ENCODE results near the gene MAN2A2.

Gene MAN2A2

DNA sequence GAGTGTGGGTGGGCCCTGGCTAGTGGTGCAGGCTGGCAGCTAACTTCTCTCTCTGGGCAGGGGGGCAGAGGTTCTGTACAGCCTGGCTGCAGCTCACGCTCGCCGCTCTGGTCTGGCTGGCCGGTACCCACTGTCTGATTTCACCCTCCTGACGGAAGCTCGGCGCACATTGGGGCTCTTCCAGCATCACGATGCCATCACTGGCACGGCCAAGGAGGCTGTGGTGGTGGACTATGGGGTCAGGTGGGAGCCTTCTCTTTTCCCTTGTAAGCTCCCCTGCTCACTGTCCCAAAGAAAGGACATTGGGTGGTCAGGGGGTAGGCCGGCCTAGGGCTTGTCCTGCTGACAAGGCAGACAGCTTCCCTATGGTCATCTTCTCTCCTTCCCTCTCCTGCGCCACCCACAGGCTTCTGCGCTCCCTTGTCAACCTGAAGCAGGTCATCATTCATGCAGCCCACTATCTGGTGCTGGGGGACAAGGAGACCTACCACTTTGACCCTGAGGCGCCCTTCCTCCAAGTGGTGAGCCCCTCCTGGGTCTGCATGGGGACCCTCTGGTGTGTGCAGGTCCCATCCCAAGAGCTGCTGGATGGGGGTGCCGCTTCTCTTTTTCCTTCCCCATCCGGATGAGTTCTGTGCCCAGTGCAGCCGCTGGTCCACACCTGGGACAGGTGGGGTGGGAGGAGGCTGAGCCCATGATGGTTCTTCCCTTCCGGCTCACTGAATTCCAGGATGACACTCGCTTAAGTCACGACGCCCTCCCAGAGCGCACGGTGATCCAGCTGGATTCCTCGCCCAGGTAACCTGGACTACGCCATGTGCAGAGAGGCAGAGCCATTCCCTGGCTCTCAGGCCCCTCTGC lies 7.6 kb downstream of the MAN2A2 start:
- H3K4me3 ChIP-seq (ENCODE audit: low read depth, low read length) = no peak overlapping the region
- no peak for DNase-seq (ENCODE audit: low read depth)
- TF ChIP-seq, protein P1, sequence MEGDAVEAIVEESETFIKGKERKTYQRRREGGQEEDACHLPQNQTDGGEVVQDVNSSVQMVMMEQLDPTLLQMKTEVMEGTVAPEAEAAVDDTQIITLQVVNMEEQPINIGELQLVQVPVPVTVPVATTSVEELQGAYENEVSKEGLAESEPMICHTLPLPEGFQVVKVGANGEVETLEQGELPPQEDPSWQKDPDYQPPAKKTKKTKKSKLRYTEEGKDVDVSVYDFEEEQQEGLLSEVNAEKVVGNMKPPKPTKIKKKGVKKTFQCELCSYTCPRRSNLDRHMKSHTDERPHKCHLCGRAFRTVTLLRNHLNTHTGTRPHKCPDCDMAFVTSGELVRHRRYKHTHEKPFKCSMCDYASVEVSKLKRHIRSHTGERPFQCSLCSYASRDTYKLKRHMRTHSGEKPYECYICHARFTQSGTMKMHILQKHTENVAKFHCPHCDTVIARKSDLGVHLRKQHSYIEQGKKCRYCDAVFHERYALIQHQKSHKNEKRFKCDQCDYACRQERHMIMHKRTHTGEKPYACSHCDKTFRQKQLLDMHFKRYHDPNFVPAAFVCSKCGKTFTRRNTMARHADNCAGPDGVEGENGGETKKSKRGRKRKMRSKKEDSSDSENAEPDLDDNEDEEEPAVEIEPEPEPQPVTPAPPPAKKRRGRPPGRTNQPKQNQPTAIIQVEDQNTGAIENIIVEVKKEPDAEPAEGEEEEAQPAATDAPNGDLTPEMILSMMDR (IDR thresholded peaks at IDR 0.05; ENCODE audit: control insufficient read depth, extremely low read depth, insufficient read depth) = no peak

GRCh38 chr15:90911302-90911623 lies 8.2 kb downstream of the MAN2A2 start:
- TF ChIP-seq, protein P1 (IDR thresholded peaks at IDR 0.05; ENCODE audit: control insufficient read depth, extremely low read depth, insufficient read depth) = no peak
- H3K4me3 ChIP-seq (ENCODE audit: low read depth, low read length) = no peak overlapping the region
- no peak for DNase-seq (ENCODE audit: low read depth)

DNA sequence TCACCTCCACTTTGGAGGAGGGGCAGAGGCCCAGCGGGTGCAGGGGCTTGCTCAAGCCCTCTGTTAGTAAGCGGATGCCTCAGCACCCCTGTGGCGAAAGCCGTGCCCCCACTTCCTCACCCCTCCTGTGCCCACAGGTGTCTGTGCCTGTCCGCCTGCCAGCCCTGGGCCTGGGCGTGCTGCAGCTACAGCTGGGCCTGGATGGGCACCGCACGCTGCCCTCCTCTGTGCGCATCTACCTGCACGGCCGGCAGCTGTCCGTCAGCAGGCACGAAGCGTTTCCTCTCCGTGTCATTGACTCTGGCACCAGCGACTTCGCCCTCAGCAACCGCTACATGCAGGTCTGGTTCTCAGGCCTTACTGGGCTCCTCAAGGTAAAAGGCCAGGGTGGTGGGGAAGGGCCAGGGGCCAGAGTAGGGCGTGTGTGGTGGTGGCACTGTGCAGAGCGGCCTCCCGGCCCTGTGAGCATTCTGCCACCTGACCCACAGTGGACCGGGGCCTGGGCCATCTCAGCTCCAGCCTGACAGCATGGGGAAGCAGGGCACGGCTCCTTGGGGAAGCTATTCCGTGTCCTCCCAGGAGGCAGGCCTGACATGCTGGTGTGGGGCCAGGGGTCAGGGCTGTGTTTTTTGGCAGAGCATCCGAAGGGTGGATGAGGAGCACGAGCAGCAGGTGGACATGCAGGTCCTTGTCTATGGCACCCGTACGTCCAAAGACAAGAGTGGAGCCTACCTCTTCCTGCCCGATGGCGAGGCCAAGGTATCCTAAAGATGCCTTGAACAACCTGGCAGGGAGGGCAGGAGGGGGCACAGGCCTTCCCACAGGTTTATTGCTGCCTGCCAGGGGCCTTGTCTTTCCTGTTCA lies 9.0 kb downstream of the MAN2A2 start:
- H3K4me3 ChIP-seq (ENCODE audit: low read depth, low read length) = no peak overlapping the region
- TF ChIP-seq, protein P1 (IDR thresholded peaks at IDR 0.05; ENCODE audit: control insufficient read depth, extremely low read depth, insufficient read depth) = no peak
- no peak for DNase-seq (ENCODE audit: low read depth)

- H3K4me3 ChIP-seq (ENCODE audit: low read depth, low read length) = no peak overlapping the region
- DNase-seq (ENCODE audit: low read depth) = no peak
- TF ChIP-seq, protein P1 (IDR thresholded peaks at IDR 0.05; ENCODE audit: control insufficient read depth, extremely low read depth, insufficient read depth) = no peak
Measured at GRCh38 chr15:90912770-90913075, 9.6 kb downstream of the MAN2A2 start.

DNA sequence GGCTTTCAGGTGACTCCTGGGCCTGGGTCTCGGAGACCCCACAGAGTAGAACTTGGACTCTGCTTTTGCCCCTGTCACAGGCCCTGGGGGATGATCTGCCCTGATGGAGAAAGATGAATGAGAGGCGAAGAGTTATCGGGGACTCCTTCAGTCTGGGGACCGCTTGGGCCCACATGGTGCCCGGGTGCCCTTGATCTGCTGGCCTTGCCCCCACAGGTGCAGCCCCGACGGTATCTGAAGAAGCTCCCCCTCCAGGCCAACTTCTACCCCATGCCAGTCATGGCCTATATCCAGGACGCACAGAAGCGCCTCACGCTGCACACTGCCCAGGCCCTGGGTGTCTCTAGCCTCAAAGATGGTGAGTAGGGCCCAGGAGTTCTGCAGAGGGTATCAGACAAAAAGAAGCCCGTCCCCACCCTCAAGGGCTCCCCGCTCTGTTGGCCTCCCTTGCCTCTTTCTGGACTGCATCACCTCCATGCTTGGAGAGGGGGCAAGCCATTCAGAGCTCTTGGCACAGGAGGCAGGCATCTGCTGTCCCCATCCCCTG lies 10.4 kb downstream of the MAN2A2 start:
- no peak overlapping the region for H3K4me3 ChIP-seq (ENCODE audit: low read depth, low read length)
- TF ChIP-seq, protein P1 (IDR thresholded peaks at IDR 0.05; ENCODE audit: control insufficient read depth, extremely low read depth, insufficient read depth) = no peak

DNA sequence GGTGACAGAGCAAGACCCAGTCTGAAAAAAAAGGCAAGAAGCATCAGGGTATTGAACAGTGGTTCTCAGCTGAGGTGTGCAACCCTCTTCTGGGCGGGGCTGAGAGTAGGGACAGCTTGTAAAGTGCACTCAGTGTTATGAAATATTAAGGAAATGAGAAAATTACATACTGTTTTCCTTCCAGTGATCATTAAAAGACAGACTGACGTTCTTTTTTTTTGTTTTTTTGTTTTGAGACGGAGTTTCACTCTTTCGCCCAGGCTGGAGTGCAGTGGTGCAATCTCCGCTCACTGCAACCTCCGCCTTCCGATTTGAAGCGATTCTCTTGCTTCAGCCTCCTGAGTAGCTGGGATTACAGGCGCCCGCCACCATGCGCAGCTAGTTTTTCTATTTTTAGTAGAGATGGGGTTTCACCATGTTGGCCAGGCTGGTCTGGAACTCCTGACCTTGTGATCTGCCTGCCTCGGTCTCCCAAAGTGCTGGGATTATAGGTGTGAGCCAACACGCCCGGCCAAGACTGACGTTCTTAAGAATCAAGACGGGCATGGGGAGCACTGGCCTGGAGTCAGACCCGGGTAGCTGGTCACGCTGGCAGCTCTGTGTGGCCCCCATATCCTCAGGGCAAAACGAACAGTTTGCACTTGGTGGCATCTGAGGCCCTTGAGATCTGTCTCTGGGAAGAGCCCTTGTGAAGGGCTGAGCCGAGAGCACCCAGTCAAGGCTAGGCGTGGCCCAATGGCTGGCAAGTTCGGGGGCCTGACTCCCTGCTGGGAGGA lies 11.4 kb downstream of the MAN2A2 start:
- TF ChIP-seq, protein P1 (IDR thresholded peaks at IDR 0.05; ENCODE audit: control insufficient read depth, extremely low read depth, insufficient read depth) = no peak
- H3K4me3 ChIP-seq (ENCODE audit: low read depth, low read length) = no peak overlapping the region
- DNase-seq (ENCODE audit: low read depth) = no peak

More for the DNA sequence above, 10.4 kb downstream of the MAN2A2 start:
- no peak for DNase-seq (ENCODE audit: low read depth)

Data from LNCaP clone FGC (cell line).